ENCODE results near the gene CTSD. TPM values are rescaled to one million over a fixed set of nuclear protein-coding genes. Genes with fewer than 3 reads are reported as not detected.

Gene CTSD
- total RNA-seq, 4 donors from 2014 or later, result 385 to 583 (median 429) TPM

GRCh38 chr11:1796413-1797011, 32.8 kb upstream of the CTSD start:
- Histone ChIP-seq H3K27ac (no peak overlapping the region), H3K9me3 (peaks cover 0 to 6% (median 0%) of the 10 kb centered on the region in 4 donors), H3K4me1 (no peaks in the 10 kb centered on the region), H3K27me3 (peaks cover 0 to 4% of the 10 kb centered on the region in 2 donors), H3K36me3 (no peaks in the 10 kb centered on the region), H3K4me3 (no peak overlapping the region)
- 73 to 79% methylated on average over 12 of the region's 12 CpGs for WGBS, 2 donors
- TF ChIP-seq CTCF (IDR thresholded peaks at IDR 0.05) (no peak), EP300 (IDR thresholded peaks at IDR 0.05) (no peak), POLR2A (IDR thresholded peaks at IDR 0.05) (no peak)
- DNase-seq (ENCODE audit: low spot score in 2 of 2), result no peak

- WGBS, 2 donors, result 22 to 31% methylated on average over 3 of the region's 3 CpGs
- peaks cover 0 to 4% of the 10 kb centered on the region in 2 donors for H3K27me3 ChIP-seq
These were observed 29.4 kb upstream of the CTSD start for GRCh38 chr11:1793081-1793480.

GRCh38 chr11:1792461-1792860, 28.7 kb upstream of the CTSD start:
- peaks cover 0 to 12% (median 0%) of the 10 kb centered on the region in 4 donors for H3K9me3 ChIP-seq
- TF ChIP-seq CTCF (IDR thresholded peaks at IDR 0.05), result no peak
- TF ChIP-seq EP300 (IDR thresholded peaks at IDR 0.05), result no peak
- no peak for DNase-seq (ENCODE audit: low spot score in 2 of 2)
- H3K4me3 ChIP-seq, result no peak overlapping the region
- 76 to 78% methylated on average over 12 of the region's 12 CpGs for WGBS, 2 donors
- peaks cover 0 to 4% of the 10 kb centered on the region in 2 donors for H3K27me3 ChIP-seq
- no peaks in the 10 kb centered on the region for H3K4me1 ChIP-seq
- H3K27ac ChIP-seq, result no peak overlapping the region
- no peaks in the 10 kb centered on the region for H3K36me3 ChIP-seq

More at GRCh38 chr11:1793081-1793480, 29.4 kb upstream of the CTSD start:
- H3K4me1 ChIP-seq, result no peaks in the 10 kb centered on the region
- no peak for DNase-seq (ENCODE audit: low spot score in 2 of 2)
- no peak overlapping the region for H3K4me3 ChIP-seq
- TF ChIP-seq CTCF (IDR thresholded peaks at IDR 0.05) (no peak), POLR2A (IDR thresholded peaks at IDR 0.05) (no peak), EP300 (IDR thresholded peaks at IDR 0.05) (no peak)
- H3K9me3 ChIP-seq, result peaks cover 0 to 9% (median 0%) of the 10 kb centered on the region in 4 donors
- H3K27ac ChIP-seq, result no peak overlapping the region
- H3K36me3 ChIP-seq, result no peaks in the 10 kb centered on the region

GRCh38 chr11:1791912-1792311, 28.2 kb upstream of the CTSD start:
- Histone ChIP-seq H3K9me3 (peaks cover 0 to 12% (median 0%) of the 10 kb centered on the region in 4 donors), H3K27ac (no peak overlapping the region), H3K4me1 (no peaks in the 10 kb centered on the region), H3K4me3 (no peak overlapping the region), H3K27me3 (peaks cover 0 to 3% of the 10 kb centered on the region in 2 donors), H3K36me3 (no peaks in the 10 kb centered on the region)
- no peak for DNase-seq (ENCODE audit: low spot score in 2 of 2)
- 90 to 96% methylated on average over 6 of the region's 6 CpGs for WGBS, 2 donors
- TF ChIP-seq POLR2A (IDR thresholded peaks at IDR 0.05) (no peak), CTCF (IDR thresholded peaks at IDR 0.05) (no peak), EP300 (IDR thresholded peaks at IDR 0.05) (no peak)

- H3K4me1 ChIP-seq, result peaks cover 0 to 4% (median 0%) of the 10 kb centered on the region in 4 donors
- H3K9me3 ChIP-seq, result peaks cover 0 to 6% (median 0%) of the 10 kb centered on the region in 4 donors
- H3K27ac ChIP-seq, result no peak overlapping the region
- DNase-seq (ENCODE audit: low spot score in 2 of 2), result no peak
- TF ChIP-seq POLR2A (IDR thresholded peaks at IDR 0.05), result no peak
- TF ChIP-seq EP300 (IDR thresholded peaks at IDR 0.05), result no peak
- no peak for TF ChIP-seq CTCF (IDR thresholded peaks at IDR 0.05)
- no peak overlapping the region for H3K4me3 ChIP-seq
- WGBS, 2 donors, result 83 to 89% methylated on average over 4 of the region's 4 CpGs
- H3K27me3 ChIP-seq, result no peaks in the 10 kb centered on the region
- no peaks in the 10 kb centered on the region for H3K36me3 ChIP-seq
These were observed 22.7 kb upstream of the CTSD start for GRCh38 chr11:1786466-1786865.

Data from tibial nerve (tissue), 4 donors.